Suppressor macrophage treated with lipopolysaccharide for 1 hour (primary cell): ENCODE measurements around the gene POU2F3.

Experiments used
- DNase-seq, 3 donors: peaks; one replicate each; pipeline ENCODE4 v3.0.0-alpha.2; 2020 to 2022

Gene POU2F3

GRCh38 chr11:120239713-120240640, at the start of gene POU2F3:
TSS of gene POU2F3 (plus strand) at chr11:120240140. CDS start at chr11:120240344, 204 bp downstream.
- no peak for DNase-seq

- no peak for DNase-seq
These were observed 48.9 kb upstream of the POU2F3 start for GRCh38 chr11:120191058-120191457.

GRCh38 chr11:120192831-120193625, 46.9 kb upstream of the POU2F3 start:
- DNase-seq: no peak

- no peak for DNase-seq
These were observed 45.8 kb upstream of the POU2F3 start for GRCh38 chr11:120194166-120194565.

GRCh38 chr11:120195601-120196320, 44.2 kb upstream of the POU2F3 start:
- no peak for DNase-seq

GRCh38 chr11:120196826-120197225, 43.1 kb upstream of the POU2F3 start:
- no peak for DNase-seq

- DNase-seq: no peak
These were observed 42.6 kb upstream of the POU2F3 start for GRCh38 chr11:120197251-120197891.

GRCh38 chr11:120197977-120198376, 42.0 kb upstream of the POU2F3 start:
- no peak for DNase-seq

GRCh38 chr11:120198403-120198786, 41.5 kb upstream of the POU2F3 start:
- no peak for DNase-seq

GRCh38 chr11:120198787-120199469, 41.0 kb upstream of the POU2F3 start:
- no peak for DNase-seq

- no peak for DNase-seq
These were observed 40.3 kb upstream of the POU2F3 start for GRCh38 chr11:120199613-120200012.

- no peak for DNase-seq
These were observed 39.3 kb upstream of the POU2F3 start for GRCh38 chr11:120200677-120201076.

- DNase-seq: no peak
These were observed 38.3 kb upstream of the POU2F3 start for GRCh38 chr11:120201653-120202052.

GRCh38 chr11:120203626-120204025, 36.3 kb upstream of the POU2F3 start:
- no peak for DNase-seq

- peak; percentile 90 to 93 (median 93) for DNase-seq
These were observed 34.3 kb upstream of the POU2F3 start for GRCh38 chr11:120205596-120206161.

- DNase-seq: peak in 1 of 3 donors; percentile 36
These were observed 32.4 kb upstream of the POU2F3 start for GRCh38 chr11:120207512-120207911.

GRCh38 chr11:120208001-120208441, 31.9 kb upstream of the POU2F3 start:
- DNase-seq: peak; percentile 16 to 29 (median 24)

GRCh38 chr11:120208777-120209176, 31.2 kb upstream of the POU2F3 start:
- DNase-seq: peak; percentile 88 to 91 (median 90)

GRCh38 chr11:120209746-120210625, 30.0 kb upstream of the POU2F3 start:
- DNase-seq: peak; percentile 62 to 73 (median 68)
